ENCODE data around the gene ZGRF1.
"Not testable (repeated sequence)": the region's sequence is repeated elsewhere in the genome, so short reads cannot be mapped to it uniquely, and the experiment has no call there.

ZGRF1 gene

DNA sequence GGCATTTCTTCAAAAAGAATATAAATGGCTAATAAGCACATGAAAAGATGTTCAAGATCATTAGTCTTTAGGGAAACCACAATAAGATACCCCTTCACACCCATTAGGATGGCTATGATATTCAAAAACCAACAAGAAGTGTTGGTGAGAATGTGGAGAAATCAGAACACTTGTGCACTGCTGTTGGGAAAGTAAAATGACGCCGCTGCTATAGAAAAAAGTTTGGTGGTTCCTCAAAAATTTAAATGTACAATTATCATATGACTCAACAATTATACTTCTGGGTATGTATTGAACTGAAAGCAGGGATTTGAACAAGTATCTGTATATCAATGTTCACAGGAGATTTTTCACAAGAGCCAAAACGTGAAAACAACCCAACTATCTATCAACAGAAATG lies 91.4 kb downstream of the ZGRF1 start:
- DNase-seq: no peak

DNA sequence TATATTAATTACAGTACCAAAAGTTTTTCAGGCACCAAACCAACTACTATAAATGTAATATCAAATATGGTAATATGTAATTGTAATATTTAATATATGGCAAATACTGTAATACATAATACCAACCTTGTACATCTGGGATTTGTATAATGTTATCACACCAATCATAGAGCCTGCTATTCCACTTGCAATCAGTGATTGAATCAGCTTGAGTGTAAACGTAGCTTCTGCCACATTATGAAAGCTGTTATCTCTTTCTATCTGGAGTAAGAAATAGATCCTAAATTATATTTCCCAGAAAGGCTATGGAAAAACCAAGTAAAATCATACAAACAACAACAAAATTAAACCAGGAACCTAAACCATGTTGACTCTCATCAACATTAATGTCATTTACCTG lies 96.0 kb downstream of the ZGRF1 start:
- no peak for DNase-seq

DNA sequence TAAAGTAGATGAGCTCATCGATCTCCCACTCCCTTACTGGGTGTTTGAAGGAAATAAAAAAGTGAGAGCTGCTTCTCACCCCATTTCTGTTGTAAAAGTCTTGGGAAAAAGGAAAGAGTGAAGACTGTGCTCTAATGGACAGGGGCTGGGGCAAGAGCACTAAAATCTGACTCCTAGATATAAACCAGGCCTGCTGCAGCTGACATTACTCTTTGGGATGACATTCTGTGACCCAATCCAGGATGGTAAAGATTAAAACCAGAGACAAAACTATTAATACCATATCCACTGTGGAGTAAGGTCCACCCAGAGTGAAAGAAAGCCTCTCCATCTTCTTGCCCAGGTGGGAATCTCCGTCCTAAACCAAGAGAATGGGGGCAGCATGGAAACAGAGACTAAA lies 100.6 kb downstream of the ZGRF1 start:
- DNase-seq: no peak

DNA sequence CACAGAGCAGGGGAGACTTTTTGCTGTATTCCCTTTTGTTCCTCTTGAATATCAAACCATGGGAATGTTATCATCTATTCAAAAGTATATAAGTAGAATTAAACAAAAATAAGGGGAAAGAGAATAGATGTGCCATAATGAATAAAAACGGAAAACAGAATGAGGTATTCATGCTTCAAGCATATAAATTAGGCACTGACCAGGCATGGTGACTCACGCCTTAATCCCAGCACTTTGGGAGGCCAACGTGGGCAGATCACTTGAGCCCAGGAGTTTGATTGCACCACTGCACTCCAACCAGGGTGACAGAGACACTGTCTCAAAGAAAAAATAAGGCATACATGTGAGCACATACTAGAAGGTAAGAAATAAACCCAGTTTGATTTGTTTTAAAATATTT lies 104.4 kb downstream of the ZGRF1 start:
- DNase-seq: no peak

DNA sequence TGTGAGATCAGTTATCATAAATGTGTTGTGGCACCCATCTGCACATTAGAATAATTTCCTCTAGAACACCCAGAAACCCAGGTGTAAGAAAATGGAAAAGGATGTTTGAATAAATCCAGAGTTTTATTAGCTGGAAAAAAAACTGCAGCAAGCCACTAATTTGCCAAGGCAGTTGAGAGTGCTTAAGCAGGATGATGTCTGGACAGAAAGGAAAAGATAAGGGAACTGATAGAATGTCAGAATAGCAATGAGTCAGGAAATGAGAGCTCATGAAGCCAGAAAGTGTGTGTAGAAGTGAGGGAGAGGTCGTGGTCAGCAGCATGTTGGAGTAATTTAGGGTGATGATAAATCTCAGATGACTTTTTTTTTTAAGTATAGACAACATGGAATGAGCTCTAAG lies 105.6 kb downstream of the ZGRF1 start:
- no peak for DNase-seq

DNA sequence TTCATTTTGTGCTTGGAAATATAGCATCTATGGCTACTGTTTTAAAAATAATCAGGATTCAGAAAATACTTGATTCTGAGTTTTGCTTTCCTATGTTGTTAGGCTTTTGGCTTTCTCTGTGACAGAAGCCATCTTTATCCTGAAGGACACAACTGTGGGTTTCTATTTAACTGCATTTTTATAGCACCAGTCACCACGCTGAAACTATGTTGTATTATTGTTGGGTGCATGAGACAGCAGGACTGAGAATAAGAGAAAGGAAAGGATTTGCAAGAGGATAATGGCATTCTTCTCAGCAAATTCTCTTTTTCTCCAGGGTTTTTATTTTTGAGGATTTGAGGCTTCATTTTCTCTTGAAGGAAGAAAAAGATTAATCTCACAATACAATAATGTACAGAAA lies 110.6 kb downstream of the ZGRF1 start:
- DNase-seq: no peak

DNA sequence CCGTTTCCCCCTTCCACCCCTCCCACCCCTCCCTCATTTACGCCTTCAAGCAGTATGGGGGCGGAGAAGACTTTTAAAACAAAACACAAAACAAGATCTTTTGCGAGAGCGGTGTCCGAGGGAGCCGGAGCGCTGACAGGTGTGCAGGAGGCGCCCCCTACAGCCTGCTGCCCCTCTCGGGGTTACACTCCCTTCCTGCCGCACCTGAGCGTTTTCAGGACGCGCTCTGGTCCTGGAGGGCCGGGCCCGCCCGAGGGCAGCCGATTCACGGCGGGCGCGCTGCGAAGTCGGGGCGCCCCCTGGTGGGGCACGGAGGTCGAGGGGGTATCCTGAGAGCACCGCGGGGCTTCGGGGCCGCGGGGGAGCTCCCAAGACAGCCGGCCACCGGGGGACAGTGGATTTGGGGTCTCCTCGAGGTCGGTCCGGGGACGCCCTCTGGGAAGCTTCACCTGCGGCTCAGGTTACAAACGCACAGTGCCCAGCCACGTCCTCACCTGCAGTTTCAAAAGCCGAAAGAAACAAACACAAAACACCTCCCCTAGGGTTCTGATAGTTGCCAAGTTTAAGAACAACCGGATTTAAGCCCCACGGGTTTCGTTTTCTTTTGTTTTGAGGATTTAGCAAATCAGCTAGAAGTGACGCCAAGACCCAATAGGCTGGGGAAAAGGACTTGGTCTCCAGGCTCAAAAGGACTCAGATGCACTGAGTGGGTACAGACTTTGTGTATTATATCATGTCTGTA lies 112.8 kb downstream of the ZGRF1 start:
- no peak for DNase-seq

DNA sequence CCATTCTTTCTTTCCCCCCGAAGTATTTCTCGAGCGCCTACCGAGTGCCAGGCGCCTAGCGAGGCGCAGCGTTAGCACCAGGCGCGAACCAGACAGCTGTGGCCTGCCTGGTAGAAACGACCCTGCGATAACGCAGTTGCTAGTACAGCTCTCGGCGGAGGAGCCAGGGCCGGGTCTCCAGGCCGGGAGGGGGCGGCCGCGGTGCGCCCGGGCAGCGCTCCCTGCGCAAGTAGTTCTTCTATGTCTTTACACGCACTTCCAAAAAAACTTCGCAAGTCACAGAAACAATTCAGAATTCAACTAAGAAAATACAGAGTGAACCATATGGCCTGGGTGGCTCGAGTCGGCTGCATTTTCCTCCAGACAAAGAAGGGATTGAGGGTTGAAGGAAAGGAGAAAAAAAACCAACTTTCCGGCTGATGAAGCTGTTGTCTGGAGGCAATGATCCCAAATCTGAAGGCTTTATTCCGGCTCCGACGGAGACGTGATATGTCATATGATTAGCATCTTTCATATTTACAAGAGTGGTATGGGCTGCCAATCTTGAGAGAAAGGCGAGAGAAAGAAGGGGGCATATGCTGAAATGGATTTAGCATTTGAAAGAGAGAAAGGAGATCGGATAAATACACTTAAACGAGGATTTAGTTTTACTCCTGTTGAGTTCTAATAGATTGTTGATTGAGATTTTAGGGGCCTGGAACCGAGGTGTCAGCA lies 113.5 kb downstream of the ZGRF1 start:
- DNase-seq: no peak

DNA sequence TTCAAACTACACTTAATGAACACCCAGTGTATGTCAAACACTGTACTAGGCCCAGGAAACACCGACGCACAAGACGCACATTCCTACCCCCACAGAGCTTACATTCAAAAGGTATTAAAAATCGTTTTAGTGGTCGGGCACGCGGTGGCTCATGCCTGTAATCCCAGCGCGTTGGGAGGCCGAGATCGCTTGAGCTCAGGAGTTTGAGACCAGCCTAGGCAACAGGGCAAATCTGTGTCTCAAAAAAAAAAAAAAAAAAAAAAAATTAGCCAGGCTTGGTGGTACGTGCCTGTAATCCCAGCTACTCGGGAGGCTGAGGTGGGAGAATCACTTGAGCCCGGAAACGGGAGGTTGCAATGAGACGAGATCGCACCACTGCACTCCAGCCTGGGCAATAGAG lies 114.3 kb downstream of the ZGRF1 start:
- not testable (repeated sequence) for DNase-seq

DNA sequence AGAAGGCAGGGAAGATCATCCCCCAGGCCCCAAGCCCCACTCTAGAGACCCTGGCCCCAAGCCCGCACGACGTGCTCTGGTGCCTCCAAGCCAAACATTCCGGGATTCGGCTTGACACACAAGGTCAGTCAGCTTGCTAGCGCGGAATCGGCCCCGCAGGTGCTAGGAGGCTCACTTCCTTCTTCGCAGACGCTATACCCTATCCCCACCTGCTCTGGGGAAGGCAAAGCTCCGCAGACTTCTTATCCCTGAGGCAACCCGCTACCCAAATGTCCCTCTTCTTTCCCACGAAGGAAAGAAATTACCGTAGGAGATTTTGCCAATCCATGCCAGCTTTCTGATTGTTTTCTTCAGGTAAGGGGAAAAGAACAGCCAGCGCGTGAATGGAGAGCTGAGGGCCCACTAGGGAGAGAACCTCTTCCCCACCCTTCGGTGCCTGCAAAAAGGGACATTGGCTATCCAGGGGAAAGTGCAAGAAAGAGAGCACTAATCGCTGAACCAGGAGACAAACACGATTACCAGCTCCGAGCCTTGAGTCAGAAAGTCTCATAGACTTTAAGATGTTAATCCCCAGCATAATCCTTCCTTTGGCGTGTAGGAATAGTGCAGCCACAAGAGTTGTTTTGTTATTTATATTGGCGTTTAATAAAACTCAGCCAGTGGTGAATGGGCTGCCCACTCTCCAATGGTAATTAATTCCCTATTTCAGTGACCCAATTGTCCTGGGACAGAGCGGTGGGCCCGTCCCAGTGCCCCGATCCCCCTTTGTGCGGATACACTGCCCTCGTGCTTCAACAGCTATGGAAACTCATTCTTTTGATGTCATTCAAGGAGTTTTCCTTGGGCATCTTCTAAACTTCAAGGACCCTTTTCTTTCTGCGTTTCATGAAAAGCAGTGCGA lies 115.3 kb downstream of the ZGRF1 start:
- DNase-seq: no peak

DNA sequence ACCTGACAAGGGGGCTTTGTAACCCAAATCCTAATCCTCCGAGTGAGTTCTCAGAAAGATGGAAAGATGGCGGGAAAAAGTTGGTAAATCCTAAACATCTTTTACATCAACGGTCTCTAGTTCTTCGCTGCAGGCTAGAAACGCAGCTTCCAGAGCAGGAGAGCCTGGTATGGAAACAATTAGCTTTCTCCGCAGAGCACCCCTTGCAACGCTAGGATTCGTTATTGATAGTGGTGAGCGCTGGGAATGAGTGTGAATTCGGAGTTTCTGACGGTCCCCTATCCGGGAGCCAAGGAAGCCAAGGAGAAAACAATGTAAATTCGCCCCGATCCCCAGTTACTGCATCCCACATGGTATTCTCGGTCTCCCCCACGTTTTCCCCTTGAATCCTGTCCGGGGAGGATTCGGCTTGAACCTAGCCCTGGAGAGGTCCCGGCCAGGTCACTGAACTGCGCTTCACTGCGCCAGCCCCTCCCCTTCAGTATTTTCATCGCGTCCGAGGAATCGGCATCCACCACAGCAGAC lies 116.0 kb downstream of the ZGRF1 start:
- no peak for DNase-seq

DNA sequence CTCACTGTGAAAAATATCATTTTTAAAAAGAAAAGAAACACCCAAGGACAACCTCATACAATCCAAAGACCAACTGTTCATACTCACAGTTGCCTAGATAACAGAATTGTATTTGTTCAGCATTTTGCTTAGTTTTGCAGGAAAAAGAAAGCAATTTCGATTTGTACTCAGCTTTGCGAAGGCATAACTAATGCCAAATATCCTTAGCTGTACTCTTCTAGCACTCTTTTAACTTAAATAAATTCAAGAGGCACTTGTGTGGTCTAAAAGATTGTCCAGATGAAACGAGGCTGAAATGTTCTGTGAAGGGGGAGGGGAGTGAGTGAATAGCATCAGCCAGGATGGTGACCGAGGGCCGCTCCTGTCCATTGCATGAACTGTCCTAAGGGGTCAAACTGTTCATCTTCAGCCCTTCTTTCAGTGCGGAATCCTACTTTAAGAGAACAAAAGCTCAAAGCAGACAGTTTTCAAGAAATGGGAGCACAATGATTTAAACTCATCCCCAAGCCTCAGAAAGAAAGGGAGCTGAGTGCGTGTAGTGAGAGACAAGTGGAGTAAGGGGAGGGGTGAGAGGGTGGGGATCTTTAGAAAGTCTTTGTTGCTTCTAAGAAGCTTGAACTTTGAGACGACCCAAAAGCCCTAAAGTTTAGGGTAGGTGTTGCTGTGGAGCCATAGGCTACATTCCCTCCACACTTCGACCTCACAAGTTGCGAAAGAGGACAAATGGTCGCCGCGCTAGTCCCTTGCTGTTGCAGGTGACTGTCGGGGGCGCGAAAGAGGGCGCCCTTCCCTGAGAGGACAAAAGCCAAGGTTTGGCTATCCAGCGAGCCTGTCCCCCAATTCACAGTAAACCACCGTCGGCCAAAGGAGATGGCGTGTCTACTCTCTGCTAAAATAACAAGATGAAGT lies 116.8 kb downstream of the ZGRF1 start:
- DNase-seq: no peak

DNA sequence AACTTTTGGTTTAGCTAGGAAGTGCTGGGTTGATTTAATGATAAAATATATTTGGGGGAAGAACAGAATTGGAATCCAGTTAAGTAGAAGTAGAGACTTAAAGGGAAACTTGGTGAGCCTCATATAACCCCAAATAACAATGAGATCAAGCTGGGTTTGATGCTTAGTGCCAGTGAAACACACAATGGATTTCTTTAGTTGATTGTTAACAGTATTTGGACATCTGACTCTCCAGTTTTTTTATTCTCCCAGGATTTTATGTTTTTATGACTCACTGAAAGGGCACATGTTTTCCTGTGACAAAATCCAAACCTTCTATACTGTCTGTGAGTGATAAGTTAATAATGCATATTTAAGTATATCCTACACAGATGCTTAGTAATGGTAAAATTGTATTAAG lies 118.0 kb downstream of the ZGRF1 start:
- no peak for DNase-seq

DNA sequence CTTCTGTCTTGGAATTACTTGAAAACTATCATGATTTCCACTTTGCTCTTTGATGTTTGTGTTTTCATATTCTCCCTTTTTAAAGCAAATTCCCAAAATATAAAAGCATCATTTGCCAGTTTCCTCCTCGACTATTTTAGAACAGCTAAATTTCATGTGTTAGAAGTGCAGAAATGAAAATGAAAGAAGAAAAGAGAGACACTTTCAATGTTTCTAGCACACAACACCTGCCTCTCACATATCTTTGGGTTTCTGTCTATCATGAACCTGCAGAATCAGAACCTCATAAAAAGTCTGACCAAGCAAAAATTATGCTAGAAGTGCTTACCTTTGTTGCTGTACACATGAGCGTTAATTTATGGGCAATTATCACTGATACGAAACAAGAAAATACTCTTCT lies 118.8 kb downstream of the ZGRF1 start:
- DNase-seq: no peak

DNA sequence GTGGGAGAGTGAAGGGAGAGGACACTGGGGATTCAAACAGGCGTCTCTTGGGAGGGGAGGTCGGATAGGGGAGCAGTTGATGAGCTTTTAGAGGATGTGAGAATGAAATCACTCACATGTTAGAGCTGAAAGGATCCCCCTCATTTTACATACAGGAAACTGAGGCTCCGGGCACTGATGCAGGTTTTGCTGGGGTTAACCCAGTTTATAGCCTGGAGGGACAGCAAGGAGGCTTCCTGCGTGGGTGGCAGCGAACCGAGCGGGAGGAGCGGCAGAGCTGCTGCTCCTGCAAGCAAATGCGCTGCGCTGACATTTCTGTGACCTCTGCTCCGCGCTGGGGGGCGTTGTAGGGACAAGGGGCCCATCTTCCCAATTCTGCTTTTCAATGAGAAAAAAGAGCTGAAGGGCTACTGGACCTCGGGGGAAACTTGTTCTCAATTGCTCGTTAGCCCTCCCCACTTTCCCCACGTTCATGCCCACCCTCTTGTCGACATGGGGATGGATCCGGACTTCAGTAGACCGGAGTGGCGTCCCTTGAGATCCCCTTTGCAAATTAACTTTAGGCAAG lies 119.6 kb downstream of the ZGRF1 start:
- DNase-seq: no peak

DNA sequence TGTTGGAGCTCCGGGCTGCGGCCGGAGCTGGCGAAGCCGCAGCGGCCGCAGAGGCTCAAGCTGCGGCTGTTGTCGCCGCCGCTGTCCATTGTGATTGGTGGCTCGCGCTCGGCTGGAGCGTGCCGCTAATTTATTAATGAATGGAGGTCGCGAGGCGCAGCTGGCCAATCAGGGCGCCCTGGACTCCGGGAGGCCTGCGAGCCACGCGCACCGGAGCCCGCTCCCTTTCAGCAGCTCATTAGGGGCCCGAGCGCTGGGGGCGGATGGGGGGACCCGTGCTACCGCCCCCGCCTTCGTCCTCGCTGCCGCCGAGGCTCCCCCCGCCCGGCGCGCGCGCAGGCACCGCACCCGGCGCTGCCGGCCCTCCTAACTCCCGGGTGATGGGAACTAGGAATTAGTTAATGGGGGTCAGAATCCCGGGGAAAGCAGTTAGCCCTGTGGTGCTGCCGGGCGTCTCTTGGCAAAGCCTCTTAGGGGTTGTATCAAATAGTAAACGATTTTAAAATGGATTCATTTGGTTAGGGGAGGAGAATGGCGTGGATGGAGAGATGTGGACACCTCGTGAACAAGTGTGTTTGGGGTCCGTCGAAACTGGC lies 120.1 kb downstream of the ZGRF1 start:
- DNase-seq: no peak

DNA sequence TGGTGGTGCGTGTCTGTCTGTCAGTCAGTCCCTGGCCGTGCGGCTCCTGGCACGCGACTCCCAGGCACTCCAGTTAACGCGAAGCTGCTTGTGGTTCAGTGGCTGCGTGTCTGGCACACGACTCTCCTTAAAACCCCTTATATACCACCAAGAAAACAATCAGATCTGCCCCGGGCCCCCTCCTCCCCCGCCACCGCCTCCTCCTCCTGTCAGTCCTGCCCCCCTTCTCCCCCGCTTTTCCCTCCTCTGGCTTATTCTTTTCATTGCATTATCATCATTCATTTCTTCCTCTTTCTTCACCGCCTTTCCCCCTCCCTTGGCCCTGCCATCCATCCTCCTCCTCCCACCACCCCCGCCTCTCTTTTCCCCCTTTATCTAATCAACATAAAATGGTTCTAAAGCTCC lies 120.6 kb downstream of the ZGRF1 start, which contains the start of gene NEUROG2:
TSS of gene NEUROG2 (minus strand) at position 115 of the 405 bp plus-strand sequence. CDS start 705 bp downstream, outside the sequence.
- DNase-seq: no peak

DNA sequence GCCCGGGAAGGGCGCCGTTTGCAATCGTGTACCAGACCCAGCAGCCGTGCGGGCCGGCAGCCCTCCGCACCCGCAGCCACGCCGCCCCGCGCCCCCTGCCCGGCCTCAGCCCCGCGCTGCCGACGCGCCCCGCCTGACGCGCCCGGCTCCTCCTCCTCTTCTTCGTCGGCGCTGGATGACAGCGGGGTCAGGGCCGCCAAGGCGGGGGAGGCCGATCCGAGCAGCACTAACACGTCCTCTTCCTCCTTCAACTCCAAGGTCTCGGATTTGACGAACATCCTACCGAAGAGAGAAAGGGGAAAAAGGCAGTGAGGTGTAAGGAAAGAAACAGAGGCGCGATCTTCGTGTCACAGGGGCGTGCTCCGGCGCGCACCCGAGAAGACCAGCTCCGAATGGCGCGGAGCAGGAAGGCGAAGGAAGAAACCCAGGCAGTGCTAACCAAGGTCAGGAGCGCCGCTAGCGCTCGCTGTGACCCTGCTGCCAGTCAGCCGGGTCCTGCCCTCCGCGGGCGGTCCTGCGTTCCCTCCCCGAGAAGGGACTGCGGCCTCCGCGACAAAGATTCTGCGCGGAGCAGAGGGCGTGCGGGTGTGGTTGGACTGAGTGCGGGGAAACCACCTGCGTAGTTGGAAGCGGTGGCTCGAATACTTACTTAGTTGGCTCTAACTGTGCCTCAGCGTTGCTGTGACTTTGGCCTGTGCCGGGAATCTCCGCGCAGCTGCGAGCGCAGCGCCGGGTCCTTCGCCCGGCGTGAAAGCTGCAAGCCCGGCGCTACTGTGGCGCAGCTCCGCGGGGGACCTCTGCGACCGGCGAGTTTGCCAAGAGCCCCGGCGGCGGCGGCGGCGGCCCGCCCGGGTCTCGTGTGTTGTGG lies 121.3 kb downstream of the ZGRF1 start:
- no peak for DNase-seq

DNA sequence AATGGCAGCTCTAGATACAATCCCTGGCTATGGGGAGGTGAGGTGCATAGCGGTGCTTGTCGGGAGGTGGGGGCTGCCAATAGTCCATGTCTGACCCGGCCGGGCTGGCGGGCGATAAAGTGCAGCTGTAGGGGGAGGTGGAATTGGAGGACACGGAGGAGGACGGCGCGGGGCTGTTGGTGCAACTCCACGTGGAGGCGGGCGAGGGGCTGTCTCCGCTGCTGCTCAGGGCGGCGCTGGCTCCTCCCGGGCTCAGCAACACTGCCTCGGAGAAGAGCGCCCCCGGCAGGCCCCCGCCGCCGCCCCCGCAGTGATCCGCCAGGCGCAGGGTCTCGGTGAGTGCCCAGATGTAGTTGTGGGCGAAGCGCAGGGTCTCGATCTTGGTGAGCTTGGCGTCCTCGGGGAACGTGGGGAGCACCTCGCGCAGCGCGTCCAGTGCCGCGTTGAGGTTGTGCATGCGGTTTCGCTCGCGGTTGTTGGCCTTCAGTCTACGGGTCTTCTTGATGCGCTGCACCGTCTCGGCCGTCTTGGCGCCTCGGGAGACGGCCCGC lies 122.0 kb downstream of the ZGRF1 start:
- no peak for DNase-seq
